Renal pelvis (tissue), 4 donors: ENCODE data around the gene MMP25. TPM values are rescaled to one million over a fixed set of nuclear protein-coding genes. Genes with fewer than 3 reads are reported as not detected.
"Not testable (repeated sequence)": the region's sequence is repeated elsewhere in the genome, so short reads cannot be mapped to it uniquely, and the experiment has no call there.

Experiments used
- DNase-seq: peaks from one replicate; pipeline ENCODE4 v3.0.0-alpha.2; 2013
- polyA plus RNA-seq, 3 donors: library from polyadenylated mRNA; unstranded; fragments of 120-200 nt; gene quantifications; one replicate each; pipeline ENCODE4 v1.2.1, GENCODE V29; 2013; ENCODE audit not compliant: insufficient read length in 3 of 3

MMP25 gene
- polyA plus RNA-seq, 3 donors = 1.4 to 1.6 (median 1.5) TPM

DNA sequence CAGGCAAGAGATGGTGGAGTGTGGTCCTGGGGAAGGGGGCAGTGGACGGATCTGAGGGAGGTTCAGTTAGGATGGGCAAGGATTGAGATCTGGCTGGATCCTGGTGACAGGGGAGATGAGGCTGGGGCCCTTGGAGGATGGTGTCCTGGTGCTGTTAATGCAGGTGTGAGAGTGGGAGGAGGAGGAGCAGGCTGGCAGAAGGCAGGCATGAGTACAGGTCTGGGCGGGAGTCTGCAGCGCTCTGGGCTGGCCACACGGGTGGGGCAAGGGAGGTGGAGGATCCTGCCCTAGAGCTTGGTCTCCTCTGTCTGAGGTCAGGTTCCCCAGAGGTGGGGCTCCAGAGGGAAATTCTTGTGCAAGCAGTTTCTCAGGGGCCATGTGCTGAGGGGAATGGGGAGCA lies 25.8 kb downstream of the MMP25 start:
- not testable (repeated sequence) for DNase-seq

DNA sequence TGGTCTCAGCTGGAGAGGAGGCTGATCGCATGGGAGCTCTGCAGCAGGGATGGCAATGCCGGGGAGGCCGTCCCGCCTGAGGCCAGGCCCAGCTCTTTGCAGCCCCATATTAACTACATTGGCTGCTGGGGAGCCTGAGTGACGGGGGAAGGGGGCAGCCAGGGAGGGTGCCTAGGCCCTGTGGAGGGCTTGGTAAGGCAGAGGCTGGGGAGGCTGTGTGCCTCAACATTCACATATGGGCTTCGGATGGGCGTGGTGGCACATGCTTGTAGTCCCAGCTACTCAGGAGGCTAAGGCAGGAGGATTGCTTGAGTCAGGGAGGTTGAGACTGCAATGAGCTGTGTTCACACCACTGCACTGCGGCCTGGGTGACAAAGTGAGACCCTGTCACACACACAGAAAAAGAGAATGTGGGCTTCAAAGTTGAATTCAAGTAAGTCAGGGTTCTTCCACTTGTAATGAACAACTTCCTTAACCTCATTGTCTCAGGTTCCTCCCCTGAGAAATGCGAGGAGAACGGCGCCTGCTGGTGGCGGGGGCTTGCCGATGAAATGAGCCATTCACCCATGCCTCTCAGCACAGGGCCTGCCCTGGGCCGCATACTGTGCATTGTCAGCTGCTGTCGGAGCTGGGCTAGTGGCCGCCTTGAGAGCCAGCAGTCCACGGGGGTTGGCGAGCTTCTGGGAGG lies 26.4 kb downstream of the MMP25 start:
- not testable (repeated sequence) for DNase-seq

DNA sequence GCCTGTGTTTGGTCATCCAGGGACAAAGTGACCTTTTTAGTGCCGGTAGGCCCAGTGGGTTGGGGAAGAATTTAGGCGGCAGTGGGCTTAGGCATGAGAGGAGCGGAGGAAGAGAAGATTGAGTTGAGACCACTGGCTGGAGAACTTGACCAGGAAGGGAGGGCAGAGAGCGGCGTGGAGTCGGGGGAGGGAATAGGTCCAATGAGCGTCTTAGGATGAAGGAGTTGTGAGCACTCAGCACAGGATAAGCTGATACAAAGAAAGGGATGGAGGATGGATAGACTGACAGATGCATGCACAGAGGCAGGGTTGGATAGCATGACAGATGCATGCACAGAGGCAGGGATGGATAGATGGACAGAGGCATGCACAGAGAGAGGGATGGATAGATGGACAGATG lies 27.1 kb downstream of the MMP25 start:
- DNase-seq = no peak

DNA sequence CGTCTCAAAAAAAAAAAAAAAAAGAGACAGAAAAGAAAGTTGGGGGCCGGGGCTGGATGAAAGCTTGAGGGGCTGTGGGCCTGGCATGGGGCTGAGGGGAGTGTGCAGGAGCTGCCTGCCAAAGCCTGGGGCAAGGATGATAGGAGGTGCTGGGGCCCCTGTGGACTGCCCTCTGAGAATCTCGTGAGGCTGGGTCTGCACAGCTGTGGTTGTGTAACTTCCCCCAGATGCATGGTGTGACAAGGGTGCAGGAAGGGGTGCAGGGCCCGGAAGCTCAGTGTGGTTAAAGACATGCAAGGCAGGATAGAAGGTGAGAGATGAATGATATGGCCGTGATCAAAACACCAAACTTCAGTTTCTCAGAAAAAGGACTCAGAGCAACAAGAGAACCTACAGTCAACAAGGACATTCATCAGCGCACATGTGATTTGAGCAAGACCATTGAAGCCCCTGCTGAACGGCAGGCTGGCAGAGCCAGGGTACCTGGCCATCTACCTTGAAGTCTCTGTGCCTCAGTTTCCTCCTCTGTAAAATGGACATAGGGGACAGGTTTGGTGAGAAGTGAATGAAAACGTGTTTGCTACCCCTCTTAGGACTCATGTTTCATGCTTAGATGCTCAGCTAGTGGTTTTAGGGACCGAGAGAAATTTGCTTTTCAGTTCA lies 28.6 kb downstream of the MMP25 start:
- DNase-seq = no peak

DNA sequence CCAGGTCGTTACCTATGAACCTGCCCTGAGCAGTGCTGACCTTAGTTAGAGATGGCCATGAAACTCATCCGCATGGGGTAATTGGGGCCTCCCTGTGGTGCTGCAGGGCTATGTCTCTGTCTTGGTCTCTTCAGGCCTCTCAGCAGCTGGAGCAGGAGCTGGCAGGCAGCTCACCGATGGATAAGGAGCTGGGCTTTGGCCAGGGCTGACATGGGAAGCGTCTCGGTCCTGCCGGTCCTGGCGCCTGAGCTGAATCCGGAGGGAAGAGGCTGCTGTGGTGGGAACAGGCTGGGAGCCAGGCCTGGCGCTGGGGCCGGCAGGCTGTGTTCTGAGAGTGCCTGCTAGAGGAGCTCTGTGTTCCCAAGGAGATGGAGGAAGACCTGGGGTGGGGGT lies 29.2 kb downstream of the MMP25 start:
- DNase-seq = no peak

DNA sequence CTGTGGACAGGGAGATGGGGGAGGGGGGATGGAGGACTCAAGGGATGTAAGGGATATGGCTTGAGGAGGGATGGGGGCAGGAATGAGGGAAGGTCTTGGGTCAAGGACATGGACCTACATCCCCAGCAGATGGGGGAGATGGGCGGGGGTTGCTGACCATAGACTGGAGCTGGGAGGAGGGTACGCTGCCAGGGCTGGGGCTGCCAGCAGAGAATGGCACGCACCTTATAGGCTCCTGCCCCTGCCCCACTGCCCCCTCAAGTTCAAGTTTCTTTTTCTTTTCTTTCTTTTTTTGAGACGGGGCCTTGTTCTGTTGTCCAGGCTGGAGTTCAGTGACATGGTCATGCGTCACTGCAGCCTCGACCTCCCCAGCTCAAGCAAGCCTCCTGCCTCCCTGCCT lies 29.6 kb downstream of the MMP25 start:
- not testable (repeated sequence) for DNase-seq

DNA sequence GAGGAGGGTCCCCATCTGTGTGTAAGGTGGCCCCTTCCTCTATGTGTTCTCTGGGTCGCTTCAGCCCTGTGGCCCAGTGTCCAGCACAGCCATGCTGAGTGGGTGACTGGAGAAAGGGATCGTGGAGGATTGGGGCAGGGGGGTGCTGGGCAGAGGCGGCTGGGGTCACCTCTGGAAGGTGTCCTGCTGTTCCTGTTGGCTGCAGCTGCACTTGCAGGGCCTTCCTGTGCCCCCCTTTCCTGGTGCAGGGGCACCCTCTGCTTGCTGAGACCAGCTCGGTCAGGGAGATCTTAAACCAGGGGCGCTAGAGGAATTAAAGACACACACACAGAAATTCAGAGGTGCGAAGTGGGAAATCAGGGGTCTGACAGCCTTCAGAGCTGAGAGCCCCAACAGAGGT lies 30.2 kb downstream of the MMP25 start:
- DNase-seq = no peak

DNA sequence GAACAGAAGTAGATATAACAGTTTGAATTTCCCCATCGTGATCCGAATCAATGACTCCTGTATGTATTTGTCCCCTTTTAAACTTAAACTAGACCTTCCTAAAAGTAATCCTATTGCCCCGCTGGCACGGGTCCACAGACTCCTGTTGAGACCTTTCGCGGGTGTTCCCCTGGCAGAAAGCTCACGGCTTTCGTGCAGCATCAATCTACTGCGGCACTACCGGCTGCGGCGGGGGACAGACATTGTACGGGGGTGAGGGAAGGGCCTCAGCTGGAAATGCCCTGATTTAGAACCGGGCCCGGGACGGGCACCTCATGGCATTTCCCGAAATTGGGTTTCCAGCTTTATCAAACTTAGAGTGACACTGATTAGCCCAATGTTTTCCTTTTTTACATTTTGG lies 33.7 kb downstream of the MMP25 start:
- DNase-seq = no peak

DNA sequence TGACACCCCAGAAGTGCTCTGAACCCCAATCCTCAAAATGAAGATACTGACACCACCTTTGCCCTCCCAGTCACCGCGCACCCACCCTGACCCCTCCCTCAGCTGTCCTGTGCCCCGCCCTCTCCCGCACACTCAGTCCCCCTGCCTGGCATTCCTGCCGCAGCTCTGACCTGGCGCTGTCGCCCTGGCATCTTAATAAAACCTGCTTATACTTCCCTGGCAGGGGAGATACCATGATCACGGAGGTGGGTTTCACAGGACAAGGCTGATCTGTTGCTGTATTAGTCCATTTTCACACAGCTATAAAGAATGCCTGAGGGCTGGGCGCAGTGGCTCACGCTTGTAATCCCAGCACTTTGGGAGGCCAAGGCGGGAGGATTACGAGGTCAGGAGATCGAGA lies 35.6 kb downstream of the MMP25 start:
- DNase-seq = not testable (repeated sequence)

DNA sequence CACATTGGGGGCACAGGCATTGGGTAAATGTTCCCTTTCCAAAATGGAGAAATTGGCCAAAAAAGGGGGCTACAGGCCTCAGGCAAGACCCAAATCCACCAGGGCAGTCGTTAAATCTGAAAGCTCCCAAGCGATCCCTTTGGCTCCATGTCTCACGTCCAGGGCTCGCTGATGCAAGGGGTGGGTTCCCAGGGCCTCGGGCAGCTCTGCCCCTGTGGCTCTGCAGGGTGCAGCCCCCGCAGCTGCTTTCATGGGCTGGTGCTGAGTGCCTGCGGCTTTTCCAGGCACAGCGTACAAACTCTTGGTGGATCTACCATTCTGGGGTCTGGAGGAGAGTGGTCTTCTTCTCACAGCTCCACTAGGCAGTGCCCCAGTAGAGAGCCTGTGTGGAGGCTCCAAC lies 37.0 kb downstream of the MMP25 start:
- DNase-seq = not testable (repeated sequence)

DNA sequence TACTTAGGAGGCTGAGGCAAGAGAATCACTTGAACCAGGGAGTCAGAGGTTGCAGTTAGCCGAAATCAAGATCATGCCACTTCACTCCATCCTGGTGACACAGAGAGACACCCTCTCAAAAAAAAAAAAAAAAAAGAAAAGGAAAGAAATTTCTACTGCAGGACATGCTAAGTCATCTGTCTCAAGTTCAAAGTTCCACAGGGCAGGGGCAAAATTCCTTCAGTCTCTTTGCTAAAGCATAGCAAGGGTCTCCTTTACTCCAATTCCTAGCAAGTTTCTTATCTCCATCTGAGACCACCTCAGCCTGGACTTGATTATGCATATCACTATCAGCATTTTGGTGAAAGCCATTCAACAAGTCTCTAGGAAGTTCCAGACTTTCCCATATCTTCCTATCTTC lies 38.1 kb downstream of the MMP25 start:
- DNase-seq = no peak

DNA sequence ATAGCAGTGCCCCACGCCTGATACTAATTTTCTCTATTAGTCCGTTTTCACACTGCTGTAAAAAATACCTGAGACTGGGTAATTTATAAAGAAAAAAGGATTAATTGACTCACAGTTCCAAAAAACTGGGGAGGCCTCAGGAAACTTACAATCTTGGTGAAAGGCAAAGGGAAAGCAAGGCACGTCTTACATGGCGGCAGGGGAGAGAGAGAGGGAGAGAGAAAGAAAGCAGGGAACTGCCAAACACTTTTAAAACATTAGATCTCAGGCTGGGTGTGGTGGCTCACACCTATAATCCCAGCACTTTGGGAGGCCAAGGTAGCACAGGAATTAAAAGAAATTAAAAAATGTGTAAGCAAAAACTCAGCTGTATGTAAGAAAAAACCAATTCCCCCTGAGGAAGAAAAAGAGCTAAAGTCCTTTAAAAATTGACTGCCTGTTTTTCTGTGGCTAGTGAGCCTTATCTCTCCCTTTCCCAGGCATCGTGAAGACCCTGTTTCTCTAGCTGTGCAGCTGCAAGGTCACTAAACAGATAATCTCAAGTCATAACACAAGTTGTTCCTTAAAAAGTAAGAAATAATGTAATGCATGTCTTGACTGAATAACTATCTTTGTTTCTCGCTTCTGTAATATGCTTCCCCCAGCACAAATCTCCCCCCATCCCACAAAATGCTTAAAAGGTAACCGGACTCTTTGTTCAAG lies 38.8 kb downstream of the MMP25 start:
- DNase-seq = no peak

DNA sequence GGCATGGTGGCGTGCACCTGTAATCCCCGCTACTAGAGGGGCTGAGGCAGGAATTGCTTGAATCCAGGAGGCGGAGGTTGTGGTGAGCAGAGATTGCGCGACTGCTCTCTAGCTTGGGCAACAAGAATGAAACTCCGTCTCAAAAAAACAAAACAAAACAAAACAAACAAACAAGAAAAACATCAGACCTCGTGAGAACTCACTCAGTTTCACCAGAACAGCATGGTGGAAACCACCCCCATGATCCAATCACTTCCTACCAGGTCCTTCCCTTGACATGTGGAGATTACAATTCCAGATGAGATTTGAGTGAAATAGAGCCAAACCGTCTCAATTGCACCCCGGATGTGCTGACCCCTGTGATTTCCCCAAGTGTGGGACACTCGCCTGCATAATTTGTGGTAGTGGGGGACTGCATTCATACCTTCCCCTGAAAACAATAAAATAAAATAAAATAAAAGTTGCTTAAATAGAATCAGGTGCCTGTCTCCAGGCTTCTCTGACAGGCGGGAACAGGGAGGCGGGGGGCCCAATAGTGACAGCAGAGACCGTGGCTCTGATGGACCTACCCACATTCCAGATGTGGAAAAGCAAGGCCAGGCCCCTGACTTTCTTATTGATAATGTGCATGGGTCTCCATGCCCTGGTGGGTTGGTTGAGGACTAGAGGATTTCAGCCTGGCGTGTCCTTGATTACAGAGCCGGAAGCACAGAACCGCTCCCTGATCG lies 39.7 kb downstream of the MMP25 start:
- no peak for DNase-seq

DNA sequence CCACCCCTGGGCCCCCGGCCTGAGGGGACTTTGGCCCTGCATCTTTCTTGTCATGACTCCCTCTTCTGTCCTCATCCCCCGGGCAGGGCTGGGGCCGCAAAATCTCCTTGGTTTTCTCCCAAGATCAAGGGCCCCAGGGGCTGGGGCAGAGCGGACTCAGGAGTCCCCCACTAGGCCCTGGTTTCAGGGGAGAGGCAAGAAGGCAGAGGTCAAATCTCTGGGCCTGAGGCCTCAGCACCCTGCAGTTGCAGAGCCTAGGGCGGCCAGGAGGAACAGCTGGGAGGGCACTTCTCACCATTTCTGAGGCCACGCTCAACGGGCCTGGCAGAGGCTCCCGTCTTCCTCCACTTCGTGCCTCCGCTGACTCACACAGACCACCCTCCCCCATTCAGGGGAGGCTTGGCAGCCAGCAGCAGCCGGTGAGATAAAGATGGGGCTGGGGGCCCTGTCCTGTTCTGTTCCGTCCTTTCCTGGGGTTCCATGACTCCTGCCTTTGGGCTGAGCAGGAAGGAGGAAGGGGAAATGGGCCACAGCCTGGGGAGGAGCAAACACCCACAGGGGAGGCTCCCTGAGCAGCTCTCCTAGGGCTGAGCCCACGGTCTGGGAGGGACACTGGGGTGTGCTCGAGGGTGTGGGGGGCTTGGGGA lies 40.4 kb downstream of the MMP25 start:
- no peak for DNase-seq

DNA sequence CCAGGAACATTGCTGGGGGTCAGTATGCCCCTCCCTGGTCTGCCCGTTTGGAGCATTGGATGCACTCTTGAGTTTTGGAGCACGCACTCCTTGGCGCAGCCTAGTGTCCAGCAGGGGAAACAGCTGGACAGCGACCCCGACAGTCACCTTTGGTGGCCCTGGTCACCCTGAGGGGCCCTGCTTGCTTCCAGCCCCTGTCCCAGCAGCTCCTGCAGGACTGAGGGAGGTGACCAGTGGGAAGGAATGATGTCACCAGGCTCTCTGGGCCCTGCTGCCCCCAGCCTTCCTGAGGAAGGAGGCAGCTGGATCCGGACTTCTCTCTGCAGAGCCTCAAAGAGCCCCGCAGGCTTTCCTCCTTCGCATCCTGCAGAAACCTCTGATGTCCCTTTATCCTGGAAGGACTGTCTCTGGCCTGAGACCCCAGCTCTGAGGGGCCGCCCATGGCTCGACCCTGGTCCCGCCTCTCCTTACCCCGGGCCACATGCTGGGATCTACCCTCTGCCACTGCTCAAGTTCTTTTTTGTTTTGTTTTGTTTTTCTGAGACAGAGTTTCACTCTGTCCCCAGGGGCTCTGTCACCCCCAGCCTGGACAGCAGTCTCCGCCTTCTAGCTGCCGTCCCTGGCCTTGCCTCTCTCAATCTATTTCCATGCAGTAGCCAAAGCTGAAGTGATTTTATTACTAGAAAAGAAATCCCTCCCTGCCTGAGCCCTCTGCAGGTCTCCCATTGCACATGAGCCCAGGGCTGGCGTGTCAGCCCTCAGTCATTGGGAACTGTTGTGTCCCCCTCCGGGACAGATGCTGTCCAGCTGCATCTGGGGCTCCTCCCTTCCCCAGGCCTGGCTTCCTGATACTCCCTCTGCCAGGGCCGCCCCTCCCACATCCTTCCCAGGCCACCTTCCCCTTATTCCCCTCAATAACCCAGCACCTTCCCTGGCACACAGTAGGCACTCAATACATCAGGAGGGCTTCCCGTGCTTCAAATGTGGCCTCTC lies 41.2 kb downstream of the MMP25 start:
- DNase-seq = no peak

DNA sequence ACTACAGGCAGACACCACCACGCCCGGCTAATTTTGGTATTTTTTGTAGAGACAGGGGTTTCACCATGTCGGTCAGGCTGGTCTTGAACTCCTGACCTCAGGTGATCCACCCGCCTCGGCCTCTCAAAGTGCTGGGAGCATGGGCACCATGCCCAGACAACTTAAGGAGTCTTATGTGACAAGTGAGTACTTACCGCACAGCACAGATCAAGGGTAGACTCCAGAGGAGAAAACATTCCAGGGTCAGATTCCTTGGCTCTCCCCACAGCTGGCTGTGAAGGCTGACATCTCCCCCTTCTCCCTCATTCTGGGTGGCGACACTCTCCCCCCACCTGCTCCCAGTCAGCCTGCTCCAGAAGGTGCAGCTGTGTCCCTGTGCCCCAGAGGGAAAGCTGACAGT lies 42.1 kb downstream of the MMP25 start:
- no peak for DNase-seq

DNA sequence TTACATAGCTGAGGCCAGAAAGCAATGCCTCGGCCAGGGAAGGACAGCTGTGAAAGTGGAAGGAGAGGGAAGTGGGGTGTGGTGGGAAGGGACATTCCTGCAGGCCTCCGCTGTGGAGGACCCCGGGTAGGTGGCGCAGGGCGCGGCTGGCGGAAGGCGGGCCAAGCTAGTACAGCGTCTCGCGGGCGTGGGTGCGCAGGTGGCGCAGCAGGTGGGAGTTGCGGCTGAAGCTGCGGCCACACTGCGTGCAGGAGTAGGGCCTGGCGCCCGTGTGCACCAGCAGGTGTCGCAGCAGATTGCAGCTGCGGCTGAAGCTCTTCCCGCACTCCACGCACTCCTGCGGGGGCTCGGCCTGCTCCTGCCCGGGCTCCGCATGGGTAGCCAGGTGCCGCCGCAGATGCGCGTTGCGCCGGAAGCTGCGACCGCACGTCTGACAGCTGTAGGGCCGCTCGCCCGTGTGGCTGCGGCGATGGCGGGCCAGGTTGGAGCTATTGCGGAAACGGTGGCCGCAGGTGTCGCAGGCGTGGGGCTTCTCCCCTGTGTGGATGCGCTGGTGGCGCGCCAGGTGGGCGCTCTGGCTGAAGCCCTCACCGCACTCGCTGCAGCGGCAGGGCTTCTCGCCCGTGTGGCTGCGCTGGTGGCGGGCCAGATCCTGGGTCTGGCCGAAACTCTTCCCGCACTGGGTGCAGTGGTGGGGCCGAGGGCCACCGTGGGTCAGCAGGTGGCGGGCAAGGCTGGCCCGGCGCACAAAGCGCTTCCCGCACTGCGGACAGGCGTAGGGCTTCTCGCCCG lies 42.8 kb downstream of the MMP25 start:
- no peak for DNase-seq

DNA sequence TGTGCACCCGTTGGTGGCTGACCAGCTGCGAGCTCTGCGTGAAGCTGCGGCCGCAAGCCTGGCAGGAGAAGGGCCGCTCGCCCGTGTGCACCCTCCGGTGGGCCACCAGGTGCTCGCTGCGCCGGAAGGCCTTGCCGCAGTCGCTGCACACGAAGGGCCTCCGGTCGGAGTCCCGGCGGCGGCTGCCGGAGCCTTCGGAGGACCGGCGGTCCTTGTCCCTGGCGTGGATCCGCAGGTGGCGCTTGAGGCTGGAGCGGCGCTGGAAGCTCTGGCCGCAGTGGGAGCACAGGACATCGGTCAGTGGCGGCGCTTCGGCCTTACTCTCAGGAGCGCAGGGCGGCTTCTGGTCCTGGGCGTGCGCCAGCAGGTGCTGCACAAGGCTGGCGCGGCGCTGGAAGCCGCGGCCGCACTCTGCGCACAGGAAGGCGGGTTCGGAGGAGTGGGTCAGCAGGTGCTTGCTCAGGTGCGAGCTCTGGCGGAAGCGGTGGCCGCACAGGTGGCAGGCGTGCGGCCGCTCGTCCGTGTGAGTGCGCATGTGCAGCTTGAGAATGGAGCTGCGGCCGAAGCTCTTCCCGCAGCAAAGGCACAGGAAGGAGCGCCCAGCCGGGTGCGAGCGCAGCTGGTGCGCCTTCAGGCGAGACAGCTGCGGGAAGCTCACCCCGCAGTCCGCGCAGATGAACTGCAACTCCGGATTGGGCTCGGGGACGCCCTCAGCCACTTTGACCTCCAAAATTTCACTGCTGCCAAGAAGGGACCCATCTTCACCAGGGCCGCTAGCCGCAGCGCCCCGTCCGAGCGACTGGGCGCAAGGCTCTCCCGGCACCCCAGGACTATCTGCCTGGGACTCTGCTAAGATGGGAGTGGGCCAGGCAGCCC lies 43.6 kb downstream of the MMP25 start:
- no peak for DNase-seq

DNA sequence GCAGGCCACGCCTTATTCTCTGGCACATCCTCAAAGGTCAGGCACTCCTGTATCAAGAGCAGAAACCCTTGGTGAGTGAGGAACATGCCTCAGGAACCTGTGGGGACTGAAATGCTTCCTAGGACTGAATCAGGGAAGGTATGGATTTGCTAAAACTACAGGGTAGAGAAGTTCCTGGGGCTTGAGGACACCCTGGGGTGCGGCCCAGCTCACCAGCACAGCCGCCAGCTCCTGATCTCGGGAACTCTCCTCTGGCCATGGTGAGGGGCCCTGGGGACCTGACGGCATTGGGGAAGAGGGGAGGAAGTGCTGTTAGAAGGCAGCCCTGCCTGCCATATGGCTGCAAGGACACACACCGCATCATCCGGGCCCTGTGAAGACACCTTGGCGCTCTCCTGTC lies 45.2 kb downstream of the MMP25 start:
- no peak for DNase-seq
